ENCODE measurements around the gene RAPGEF1.

RAPGEF1 gene

GRCh38 chr9:131528886-131529505 lies 210.9 kb downstream of the RAPGEF1 start:
- Mint-ChIP-seq H3K4me3 (peak overlapping the region; percentile 86), H3K9me3 (no peaks in the 10 kb centered on the region), H3K27ac (no peak overlapping the region), H3K4me1 (peaks cover 7% of the 10 kb centered on the region), H3K27me3 (no peaks in the 10 kb centered on the region), H3K36me3 (ENCODE audit: low read depth) (peaks cover 10% of the 10 kb centered on the region)
- no peak for DNase-seq
- ATAC-seq: no peak

GRCh38 chr9:131528186-131528585 lies 211.7 kb downstream of the RAPGEF1 start:
- Mint-ChIP-seq H3K27ac (no peak overlapping the region), H3K4me1 (peaks cover 7% of the 10 kb centered on the region), H3K36me3 (ENCODE audit: low read depth) (peaks cover 10% of the 10 kb centered on the region), H3K27me3 (no peaks in the 10 kb centered on the region), H3K4me3 (no peak overlapping the region), H3K9me3 (no peaks in the 10 kb centered on the region)
- DNase-seq: no peak
- no peak for ATAC-seq
